HG03103 (cell line): ENCODE results near the gene PKMYT1.
"Not testable (repeated sequence)": the region's sequence is repeated elsewhere in the genome, so short reads cannot be mapped to it uniquely, and the experiment has no call there.

ENCODE experiments used
- ATAC-seq: cut with Tn5 transposase; IDR thresholded peaks from one replicate; pipeline ENCODE4 v1.9.1; 2021; ENCODE audit warnings: low read depth; ENCODE audit not compliant: unreplicated experiment

Gene PKMYT1

DNA sequence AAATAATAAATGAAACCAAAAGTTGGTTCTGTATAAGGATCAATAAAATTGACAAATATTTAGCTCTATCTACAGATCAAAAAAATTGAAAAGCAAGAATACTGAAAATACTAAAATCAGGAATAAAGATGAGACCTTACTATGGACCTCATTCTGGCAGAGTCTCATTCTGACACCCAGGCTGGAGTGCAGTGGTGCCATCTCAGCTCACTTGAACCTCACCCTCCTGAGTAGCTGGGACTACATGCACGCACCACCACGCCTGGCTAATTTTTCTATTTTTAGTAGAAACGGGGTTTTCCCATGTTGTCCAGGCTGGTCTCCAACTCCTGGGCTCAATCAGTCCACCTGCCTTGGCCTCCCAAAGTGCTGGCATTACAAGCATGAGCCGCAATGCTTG, 38.2 kb downstream of the PKMYT1 start:
- ATAC-seq, result no peak

DNA sequence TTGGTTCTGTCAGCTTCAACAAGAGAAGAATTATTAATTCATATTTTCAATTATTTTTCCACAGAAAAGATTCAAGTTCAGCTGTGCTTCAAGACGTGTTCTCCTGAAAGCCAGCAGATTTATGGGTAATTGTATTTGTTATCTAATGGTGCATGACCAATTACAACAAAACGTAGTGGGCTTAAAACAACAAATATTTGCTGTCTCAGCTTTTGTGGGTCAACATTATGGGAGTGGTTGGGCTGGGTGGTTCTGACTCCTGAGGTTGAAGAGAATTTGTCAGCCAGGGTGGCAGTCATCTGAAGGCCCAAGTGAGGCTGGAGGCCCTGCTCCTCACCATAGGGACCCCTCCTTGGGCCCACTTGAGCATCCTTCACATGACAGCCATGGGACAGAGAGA, 40.3 kb downstream of the PKMYT1 start:
- ATAC-seq, result no peak

- ATAC-seq, result no peak
Observed at GRCh38 chr16:2938206-2938605, 42.0 kb downstream of the PKMYT1 start.

DNA sequence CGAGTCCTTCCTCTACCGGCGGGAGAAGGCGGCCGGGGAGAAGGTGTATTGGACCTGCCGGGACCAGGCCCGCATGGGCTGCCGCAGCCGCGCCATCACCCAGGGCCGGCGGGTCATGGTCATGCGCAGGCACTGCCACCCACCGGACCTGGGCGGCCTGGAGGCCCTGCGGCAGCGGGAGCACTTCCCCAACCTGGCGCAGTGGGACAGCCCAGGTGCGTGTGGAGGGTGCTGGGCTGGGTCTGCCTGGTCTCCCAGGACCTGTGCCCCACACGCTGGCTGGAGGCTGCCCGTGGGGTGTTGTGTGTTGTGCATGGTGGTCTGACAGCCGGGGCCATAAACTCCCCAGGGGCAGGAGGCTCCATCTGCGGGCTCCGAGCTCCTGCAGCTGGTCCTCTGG, 43.1 kb downstream of the PKMYT1 start:
- ATAC-seq, result no peak

GRCh38 chr16:2936436-2937011, 43.7 kb downstream of the PKMYT1 start:
- no peak for ATAC-seq

DNA sequence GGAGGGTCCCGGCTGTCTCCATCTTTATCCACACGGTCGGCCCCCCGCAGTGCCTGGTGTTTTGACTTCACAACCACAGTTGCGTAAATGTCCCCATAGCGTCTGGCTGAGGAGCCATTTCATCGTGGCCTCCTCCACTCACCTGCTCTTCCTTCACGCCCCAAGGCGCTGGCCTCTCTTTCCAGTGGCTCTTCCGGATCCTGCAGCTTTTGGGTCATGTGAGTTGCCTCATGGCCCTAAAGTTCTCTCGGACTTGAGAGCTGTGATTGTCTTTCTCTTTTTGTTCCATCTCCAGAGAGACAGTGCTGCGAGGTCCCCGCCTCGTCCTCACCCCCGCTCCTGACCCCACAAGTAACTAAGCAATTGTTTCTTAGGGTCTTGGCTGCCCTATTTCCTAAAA, 45.8 kb downstream of the PKMYT1 start:
- ATAC-seq, result no peak

DNA sequence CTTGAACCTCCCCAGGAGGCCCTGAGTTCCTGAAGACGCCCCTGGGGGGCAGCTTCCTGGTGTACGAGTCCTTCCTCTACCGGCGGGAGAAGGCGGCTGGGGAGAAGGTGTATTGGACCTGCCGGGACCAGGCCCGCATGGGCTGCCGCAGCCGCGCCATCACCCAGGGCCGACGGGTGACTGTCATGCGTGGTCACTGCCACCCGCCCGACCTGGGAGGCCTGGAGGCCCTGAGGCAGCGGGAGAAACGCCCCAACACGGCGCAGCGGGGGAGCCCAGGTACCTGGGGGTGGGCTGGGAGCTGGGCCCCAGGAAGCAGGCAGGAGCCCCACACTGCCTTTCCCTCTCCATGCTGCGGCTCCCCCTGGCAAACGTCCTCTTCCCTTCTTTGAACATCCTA, 46.5 kb downstream of the PKMYT1 start:
- ATAC-seq, result no peak

GRCh38 chr16:2933136-2933535, 47.1 kb downstream of the PKMYT1 start:
- ATAC-seq, result no peak

GRCh38 chr16:2931231-2931914, 48.9 kb downstream of the PKMYT1 start:
- ATAC-seq, result not testable (repeated sequence)

DNA sequence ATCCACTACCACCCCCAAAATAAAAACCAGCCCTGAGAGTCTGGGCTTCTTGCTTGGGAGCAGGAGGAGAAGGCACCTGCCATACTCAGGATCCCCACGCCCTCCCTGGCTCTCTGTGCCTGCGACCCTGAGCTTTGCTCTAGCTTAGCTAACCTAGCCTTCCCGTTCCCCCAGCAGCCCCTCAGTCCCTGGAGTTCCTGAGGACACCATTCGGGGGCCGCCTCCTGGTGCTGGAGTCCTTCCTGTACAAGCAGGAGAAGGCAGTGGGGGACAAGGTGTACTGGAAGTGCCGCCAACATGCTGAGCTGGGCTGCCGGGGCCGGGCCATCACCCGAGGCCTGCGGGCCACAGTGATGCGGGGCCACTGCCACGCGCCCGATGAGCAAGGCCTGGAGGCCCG, 50.0 kb downstream of the PKMYT1 start:
- no peak for ATAC-seq

GRCh38 chr16:2929693-2930092, 50.6 kb downstream of the PKMYT1 start:
- ATAC-seq, result no peak

- no peak for ATAC-seq
Observed at GRCh38 chr16:2928796-2929195, 51.5 kb downstream of the PKMYT1 start.

DNA sequence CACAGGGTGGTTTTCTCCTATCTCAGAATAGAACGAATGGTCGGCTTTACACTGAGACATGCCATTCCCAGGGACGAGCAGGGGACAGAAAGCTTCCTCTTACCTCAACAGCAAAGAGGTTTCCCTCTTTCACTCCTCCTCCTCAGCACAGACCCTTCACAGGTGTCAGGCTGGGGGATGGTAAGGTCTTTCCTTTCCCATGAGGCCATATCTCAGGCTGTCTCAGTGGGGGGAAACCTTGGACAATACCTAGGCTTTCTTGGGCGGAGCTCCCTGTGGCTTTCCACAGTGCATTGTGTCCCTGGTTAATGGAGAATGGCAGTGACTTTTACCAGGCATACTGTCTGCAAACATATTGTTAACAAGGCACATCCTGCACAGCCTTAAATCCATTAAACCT, 52.1 kb downstream of the PKMYT1 start:
- not testable (repeated sequence) for ATAC-seq

GRCh38 chr16:2927010-2927646, 53.1 kb downstream of the PKMYT1 start:
- ATAC-seq, result no peak

- ATAC-seq, result no peak
Observed at GRCh38 chr16:2926650-2926999, 53.6 kb downstream of the PKMYT1 start.

- ATAC-seq, result no peak
Observed at GRCh38 chr16:2925951-2926649, 54.1 kb downstream of the PKMYT1 start.

- ATAC-seq, result no peak
Observed at GRCh38 chr16:2924901-2925755, 55.1 kb downstream of the PKMYT1 start.

GRCh38 chr16:2923481-2923880, 56.8 kb downstream of the PKMYT1 start:
- no peak for ATAC-seq
